Left renal pelvis (tissue), 4 donors: Measurements from ENCODE around the gene PYY. TPM values are rescaled to one million over a fixed set of nuclear protein-coding genes. Genes with fewer than 3 reads are reported as not detected.
"Not testable (repeated sequence)": the region's sequence is repeated elsewhere in the genome, so short reads cannot be mapped to it uniquely, and the experiment has no call there.

Source experiments
- DNase-seq, 4 donors: peaks; one replicate each; pipeline ENCODE4 v3.0.0-alpha.2; 2013; ENCODE audit warnings: low read depth in 4 of 4, low spot score in 3 of 4
- polyA plus RNA-seq, 4 donors: library from polyadenylated mRNA; unstranded; fragments of 120-200 nt; gene quantifications; one replicate each; pipeline ENCODE4 v1.2.1, GENCODE V29; 2013; ENCODE audit not compliant: insufficient read length in 4 of 4

Gene PYY
- polyA plus RNA-seq, 4 donors: 0.24 to 0.30 TPM; not detected in 2

DNA sequence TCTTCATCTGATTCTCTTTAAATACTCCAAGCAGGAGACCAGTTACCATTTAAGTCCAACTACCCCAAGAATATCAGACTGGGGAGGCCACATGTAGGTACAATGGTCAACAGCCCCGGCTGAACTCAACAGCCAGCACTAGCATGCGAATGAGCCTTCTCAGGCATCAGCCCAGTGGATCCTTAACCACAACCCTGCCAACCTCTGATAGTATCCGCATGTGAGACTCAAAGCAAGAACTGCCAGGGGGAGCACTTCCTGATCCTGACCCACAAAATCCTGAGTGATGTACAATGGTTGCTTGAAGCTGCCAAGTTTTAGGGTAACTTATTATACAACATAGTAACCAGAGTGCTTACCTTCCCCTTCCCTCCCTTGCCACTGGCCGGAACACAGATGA, 4.0 kb downstream of the PYY start:
- no peak for DNase-seq

DNA sequence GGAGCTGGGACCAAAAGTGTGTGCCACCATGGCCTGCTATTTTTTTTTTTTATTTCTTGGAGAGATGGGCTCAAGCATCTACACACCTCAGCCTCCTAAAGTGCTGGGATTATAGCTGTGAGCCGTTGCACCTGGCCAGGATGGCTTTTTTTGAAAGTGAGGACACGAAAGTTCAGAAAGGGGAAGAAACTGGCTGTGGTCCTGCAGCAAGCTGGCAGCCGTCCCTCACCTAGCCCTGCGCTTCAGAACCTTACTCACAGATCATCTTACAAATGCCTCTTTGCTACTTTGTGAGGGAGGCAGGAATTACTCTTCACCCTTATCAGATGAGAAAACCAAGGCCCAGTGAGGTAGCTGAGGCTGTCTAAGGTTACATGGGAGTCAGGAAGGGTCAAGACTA, 7.0 kb downstream of the PYY start:
- DNase-seq: no peak

DNA sequence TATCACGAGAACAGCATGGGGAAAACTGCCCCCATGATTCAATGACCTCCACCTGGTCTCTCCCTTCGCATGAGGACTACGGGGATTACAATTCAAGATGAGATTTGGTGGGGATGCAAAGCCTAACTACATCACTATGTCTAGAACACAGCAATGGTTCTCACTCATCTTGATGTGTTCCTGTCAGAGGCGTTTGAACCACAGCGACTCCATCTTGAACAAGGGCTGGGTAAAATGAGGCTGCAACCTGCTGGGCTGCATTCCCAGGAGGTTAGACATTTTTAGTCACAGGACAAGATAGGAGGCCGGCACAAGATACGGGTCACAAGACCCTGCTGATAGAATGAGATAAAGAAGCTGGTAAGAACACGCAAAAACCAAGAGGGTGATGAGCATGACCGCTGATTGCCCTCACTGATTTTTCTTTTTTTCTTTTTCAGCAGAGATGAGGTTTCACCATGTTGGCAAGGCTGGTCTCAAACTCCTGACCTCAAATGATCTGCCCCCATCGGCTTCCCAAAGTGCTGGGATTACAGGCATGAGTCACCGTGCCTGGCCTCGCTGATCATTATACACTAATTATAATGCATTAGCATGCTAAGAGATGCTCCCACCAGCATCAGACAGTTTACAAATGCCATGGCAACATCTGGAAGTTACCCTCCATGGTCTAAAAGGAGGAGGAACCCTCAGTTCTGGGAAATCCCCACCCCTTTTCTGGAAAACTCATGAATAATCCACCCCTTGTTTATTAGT, 8.5 kb downstream of the PYY start:
- no peak for DNase-seq

DNA sequence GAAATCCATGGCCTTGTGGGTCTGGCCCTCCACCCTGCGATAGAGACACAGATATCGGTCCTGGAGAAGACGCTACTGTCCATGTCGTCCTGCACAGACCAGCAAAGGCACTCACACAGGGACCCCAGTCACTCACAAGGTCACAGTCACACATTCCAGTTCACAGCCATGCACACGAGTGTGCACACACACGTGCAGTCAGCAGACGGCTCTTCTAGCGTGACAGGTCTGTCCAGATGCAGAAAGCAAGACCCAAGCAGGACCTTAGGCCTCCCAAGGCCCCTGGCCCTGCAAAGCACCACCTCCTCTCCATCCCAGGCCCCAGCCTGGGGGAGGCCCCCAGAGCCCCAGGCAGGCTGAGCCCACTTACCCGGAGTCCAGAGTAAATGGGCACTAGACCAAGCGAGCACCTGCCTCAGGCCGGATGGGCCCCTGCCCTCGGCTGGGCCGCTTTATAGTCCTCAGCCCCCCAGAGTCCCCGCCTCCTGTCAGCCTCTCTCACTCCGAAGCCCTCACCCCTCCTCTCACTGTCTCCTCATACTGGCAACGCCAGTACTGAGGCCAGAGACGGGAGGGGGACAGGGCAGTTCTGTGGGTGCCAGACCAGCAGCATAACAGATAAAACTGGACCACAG, 11.6 kb downstream of the PYY start, which contains the start of gene PPY:
PPY (minus strand) TSS at position 426 of the 635 bp plus-strand sequence. CDS start 822 bp downstream, outside the sequence.
- DNase-seq: no peak

DNA sequence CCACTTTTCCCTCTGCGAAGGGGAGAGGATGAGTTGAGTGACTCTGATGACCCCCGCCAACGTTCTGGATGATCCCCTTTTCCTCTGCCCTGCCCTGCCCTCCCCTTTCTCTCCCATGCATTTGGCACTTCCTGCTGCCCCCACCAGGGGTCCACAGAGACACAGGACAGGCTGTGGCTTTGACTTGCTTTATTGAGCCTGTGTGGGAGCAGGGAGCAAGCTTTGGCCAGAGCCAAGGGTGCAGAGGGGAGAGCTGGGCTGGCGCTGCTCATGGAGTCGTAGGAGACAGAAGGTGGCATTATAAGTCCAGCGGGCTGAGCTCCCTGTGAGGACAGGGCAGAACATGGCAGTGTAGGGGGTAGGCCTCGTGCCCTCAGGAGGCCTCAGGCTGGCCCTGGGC, 13.1 kb downstream of the PYY start:
- DNase-seq: no peak

DNA sequence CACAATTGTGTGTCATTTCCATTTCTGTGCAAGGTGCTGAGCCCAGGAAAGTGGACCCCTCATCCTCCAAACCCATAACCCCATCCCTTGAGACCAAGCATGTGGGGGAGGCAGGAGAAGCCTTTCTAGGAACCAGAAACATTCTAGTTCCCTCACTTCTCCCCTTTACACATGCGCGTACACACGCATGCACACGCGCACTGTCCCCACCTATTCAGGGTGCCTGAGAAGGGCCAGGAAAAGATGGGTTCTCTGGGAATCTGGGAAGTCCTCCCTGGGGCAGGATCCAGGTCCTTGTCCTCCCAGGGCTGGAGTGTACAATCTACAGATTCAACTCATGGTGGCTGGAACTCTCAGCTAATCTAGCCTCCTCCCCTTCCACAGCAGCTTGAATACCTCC, 13.9 kb downstream of the PYY start:
- no peak for DNase-seq

DNA sequence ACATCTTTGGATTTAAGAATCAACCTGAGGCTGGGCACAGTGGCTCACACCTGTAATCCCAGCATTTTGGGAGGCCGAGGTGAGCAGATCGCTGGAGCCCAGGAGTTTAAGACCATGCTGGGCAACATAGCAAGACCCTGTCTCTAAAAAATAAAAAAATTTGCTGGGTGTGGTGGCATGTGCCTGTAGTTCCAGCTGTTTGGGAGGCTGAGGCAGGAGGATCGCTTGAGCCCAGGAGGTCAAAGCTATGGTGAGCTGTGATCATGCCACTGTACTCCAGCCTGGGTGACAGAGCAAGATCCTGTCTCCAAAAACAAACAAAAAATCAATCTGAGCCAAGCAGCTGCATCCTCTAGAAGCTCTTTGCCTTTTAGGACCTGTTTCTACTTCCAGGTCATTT, 14.3 kb downstream of the PYY start:
- not testable (repeated sequence) for DNase-seq

DNA sequence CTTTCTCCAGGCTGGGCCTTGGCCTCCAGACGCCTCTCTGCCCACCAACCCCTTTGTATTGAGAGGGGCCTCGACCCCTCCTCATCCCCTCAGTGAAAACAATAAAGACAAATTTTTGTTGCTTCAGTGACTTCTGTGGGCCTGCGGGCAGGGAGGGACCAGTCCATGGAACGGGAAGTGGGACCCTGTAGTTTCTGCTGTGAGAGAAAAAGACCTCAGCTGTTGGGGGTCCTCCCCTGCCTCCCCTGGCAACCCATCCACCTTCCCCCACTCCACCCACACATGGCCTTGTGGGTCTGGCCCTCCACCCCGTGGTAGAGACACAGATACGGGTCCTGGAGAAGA, 14.9 kb downstream of the PYY start:
- no peak for DNase-seq

DNA sequence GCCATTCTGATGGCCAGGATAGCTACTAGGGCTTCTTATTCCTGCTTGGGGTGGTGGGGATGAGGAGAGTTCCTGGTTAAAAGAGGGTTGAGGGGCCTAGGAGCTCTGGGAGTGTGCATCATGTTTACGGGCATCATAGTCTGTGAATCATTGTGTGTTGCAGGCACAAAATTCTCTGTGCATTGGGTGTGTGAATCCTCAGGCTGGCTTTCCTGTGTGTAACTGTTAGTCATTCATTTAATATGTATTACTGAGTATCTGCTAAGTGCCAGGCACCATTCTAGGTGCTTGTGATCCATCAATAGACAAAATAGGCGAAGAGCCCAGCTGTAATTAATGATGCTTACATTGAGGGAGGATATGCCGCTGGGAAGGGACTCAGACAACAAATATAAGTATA, 17.3 kb downstream of the PYY start:
- DNase-seq: no peak

DNA sequence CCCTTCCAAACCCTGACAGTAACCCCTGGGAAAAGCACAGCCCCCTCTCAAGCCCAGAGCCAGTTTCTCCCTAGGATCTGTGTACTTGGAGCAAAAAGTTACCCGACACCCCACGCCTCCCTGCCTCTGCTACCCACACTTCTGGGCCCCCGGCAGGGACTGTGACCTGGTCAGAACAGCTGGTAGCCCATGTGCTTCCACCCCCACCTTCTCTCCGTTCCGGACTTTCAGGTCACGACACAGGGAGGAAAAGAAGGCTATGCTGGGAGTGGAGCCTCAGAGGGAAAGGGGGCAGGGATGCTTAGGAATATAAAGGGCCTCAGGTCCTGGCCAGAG, 17.8 kb downstream of the PYY start:
- no peak for DNase-seq

DNA sequence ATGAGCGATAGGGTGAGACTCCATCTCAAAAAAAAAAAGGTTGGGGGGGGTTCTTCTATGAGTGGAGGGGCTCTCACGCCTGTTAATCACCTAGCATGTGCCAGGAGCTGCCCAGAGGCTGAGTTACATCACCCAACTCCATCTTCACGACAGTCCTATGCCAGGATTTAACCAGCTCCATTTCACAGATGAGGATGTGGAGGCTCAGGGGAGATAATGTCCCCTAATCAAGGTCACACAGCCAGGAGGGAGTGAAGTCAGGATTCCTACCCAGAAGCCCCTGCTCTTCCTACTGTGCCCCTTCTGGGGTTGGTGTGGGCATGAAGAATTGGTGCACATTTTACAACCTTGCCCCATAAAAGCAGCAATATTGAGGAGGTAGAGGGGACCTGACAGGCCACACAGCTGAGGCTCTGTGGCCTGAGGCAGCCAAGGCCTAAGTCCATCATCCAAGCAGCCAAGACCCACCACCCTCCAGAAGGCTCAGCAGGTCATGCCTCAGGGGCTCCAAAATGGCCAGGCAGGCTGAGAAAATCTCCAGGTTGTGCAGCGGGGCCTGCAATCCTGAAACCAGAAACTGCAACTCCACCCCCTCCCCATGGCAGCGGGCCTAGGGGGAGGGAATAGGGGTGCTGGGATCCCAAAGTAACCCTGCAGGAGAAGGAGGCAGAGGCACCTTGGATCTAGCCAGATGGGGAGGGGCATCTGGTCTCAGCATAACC, 18.4 kb downstream of the PYY start:
- DNase-seq: no peak

DNA sequence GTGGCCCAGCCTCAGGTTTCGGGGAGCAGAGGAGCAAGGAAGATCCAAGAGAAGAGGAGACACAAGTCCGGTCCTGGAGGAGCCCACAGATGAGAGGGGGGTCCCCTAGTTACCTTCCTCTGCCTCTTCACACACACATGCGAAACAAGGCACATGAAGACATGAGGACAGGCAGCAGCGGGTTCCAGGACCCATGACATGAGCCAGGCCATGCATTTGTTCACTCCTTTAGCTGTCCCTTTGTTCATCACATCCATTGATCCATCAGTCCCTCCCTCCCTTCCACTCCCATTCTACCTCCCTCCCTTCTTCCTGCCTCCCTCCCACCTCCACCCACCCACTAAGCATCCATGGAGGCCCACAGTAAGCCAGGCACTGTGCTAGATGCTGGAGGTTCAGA, 20.8 kb downstream of the PYY start:
- no peak for DNase-seq

DNA sequence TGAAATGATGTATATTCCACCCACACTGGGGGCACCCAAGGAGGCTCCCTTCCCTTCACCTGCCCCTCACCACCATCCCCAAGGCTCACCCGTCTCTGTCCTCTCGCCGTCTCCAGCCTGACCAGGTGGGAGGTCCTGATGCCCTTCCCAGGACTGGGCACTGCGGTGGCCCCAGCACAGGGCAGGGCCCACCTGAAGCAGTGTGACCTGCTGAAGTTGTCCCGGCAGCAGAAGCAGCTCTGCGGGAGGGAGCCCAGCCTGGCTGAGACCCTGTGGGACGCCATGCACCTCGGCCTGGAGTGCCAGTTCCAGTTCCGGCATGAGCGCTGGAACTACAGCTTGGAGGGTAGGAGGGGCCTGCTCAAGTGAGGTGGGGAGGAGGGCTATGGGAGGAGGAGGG, 21.4 kb downstream of the PYY start:
- DNase-seq: no peak

DNA sequence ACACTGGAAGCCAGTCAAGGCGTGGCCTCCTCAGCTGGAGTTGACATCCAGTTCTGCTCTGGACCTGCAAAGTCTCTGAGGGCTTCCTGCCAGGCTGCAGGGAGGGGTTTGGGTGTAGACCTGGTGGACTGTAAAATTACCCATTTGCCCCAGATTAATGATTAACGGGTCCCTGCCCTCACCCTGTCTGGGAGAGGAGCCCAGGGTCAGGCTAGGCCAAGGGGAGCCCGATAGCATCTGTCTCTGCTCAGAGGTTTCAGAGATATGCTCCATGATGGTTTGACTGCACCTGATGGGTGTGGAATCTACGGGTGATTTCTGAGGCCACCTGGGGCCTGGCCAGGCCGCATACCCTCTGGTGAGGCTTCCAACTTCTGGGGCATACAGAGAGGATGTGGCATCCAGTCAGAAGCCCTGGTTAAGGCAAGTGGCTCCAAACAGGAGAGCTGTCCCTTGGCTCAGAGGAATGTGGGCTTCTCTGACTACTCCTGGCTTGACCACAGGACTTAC, 22.6 kb downstream of the PYY start:
- no peak for DNase-seq

DNA sequence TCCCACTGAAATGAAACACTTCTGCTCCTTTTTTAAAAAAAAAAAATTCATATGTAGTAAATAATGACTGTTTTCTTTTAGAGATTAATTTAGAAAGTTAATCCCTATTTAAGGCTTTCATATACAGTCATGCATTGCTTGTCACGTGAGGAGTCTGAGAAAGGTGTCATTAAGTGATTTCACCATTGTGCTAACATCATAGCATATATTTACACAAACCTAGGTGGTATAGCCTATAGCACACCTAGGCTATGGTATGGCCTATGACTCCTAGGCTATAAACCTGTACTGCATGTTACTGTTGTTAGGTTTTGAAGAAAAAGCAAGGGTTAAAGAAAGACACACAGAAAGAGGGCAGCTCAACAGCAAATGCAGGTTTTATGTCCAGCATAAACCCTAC, 25.1 kb downstream of the PYY start:
- no peak for DNase-seq

DNA sequence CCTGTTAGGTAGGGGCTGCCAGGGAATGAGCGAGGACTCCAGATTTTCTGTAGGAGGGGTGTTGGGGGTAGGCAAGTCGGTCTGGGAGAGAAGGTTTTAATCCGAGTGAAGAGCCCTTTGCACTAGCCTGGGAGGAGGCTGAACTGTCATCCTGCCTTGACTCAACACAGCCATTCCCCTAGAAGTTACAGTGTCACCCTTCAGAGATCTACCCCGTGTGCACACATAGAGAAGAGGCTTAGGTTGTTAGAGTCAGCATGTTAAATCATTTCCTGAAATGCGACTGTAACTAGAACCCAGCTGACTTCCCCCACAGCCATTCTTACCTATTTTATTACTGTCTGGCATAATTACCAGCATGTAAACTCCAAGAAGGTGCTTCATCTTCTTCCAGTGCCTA, 25.8 kb downstream of the PYY start:
- not testable (repeated sequence) for DNase-seq

DNA sequence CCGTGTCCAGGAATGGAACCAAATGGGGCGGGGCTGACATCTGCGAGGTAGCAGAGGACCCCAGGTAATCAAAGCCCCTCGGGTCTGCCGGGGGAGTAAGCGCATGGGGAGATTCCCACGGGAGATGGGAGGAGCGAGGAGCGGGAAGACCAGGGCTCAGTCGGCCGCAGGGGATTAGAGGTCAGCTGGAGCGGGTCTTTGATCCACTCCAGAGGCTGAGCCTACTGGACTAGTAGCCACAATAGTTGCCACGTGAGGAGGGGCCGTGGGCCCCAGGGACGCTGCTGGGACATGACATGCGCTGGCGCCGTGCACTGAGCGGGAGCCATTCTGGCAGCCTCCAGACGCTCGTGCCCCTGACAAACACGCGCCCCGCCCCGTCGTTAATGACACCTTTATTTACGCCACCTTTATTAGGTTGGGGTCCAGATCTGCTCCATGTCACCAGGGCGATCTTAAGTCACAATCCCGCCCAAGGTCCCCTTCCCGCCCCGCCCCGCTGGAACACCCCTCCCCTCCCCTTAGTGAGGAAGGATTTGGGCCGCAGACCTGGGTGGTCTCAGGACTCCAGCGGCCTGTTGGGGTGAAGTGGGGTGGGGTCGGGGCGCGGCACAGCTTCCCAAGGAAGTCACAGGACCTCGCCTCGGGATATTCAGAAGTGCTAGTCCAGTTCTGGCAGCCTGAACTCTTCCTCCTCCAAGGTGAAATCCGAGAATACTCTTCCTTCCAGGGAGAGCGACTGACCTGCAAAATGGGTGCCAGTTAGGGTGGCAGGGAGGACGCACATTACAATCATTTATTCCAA, 26.5 kb downstream of the PYY start:
- DNase-seq: no peak

DNA sequence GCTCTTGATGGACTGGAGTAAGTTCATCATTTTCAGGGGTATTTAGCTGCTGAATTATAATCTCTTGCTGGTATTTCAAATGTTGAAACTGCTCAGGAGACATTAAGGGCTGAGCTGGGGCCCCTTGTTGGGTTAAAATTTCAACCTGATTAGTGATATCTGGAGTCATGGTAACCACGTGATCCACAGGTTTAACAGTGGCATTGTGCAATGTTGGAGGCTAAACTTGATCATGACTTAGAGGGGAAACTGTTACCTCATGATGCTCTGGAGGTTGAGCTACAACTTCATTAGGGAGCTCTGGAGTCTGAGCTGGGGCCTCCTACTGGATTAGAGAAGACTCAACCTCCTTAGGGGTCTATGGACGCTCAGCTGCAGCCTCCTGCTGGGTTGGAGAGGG, 29.2 kb downstream of the PYY start:
- no peak for DNase-seq

DNA sequence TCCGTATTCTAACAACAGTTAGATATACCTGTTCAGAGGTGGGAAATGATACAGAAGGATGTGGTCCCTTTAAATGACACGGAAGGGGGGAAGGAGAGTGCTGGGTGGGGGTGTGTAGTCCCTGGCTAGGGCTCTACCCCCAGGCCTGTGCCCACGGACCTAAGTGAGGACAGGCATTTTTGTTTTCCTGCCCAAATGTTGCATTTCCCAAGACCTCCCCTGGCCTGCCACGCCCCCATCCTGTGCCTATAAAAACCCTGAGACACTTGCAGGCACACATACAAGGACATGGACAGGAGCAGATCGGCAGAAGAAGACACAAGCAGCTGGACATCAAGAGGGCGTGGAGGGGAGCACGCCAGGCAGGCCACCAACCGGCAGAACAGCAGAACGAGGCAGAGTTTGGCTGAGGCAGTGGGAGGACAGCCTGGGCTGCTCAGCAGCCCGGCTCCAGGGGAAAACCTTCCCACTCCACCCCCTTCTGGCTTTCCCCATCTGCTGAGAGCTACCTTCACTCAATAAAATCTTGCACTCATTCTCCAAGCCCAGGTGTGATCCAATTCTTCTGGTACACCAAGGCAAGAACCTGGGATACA, 33.1 kb downstream of the PYY start:
- DNase-seq: no peak

DNA sequence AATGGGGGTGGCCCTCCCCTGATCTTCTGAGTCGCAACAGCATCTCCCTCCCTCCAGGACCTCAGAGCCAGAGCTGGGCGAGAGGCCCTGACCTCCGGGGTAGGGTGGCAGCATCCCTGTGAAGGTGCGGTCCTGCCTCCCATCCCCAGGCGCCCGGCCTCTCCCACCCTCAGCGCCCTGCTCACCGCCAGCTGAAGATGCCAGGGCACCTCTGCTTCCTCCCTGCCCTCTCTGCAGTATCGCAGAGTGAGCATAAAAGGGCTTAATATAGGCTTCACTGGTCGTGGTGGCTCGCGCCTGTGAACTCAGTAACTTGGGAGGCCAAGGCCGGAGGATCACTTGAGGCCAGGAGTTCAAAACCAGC, 35.7 kb downstream of the PYY start:
- DNase-seq: no peak
